ENCODE measurements around the gene LIN7B. TPM values are rescaled to one million over a fixed set of nuclear protein-coding genes. Genes with fewer than 3 reads are reported as not detected.

LIN7B gene
- total and polyA plus RNA-seq, 2 of the 8 experiments (the other 6 are each of a cell fraction or from before 2014, with no cell fraction given): 4.1 to 4.2 TPM

- Histone ChIP-seq H4K20me1 (replicated peaks in 1 of 2; ENCODE audit: control insufficient read depth in 1 of 2, insufficient read depth in 2 of 2, low read length in 2 of 2) (peaks cover 0 to 5% of the 10 kb centered on the region in 2 experiments), H3K9me3 (ENCODE audit: insufficient read depth in 2 of 2, low read depth in 1 of 2, low read length in 1 of 2) (no peaks in the 10 kb centered on the region), H3K9ac (replicated peaks in 1 of 4; ENCODE audit: extremely low read depth in 1 of 4, low read depth in 3 of 4, low read length in 3 of 4) (peak overlapping the region in 1 of 4 experiments; percentile 51; a peak in 1 of 7 replicates), H2BK20ac (ENCODE audit: low read length) (no peak overlapping the region), H2AK5ac (ENCODE audit: low read depth, low read length) (no peak overlapping the region), H3K27ac (ENCODE audit: low read depth, low read length) (no peak overlapping the region), H3K4me3 (ENCODE audit: extremely low read depth in 1 of 4, insufficient read depth in 2 of 4, low read depth in 3 of 4, low read length in 4 of 4) (peak overlapping the region; percentile 57 to 78 (median 62)), H3K4me1 (replicated peaks in 1 of 4; ENCODE audit: control insufficient read depth in 3 of 4, insufficient read depth in 4 of 4, low read length in 3 of 4) (peaks cover 0 to 4% (median 2%) of the 10 kb centered on the region in 4 experiments; a peak in 4 of 7 replicates), H3K27me3 (replicated peaks in 1 of 4; ENCODE audit: control insufficient read depth in 3 of 4, extremely low read depth in 1 of 4, insufficient read depth in 3 of 4, low read length in 3 of 4) (peaks cover 0 to 5% (median 3%) of the 10 kb centered on the region in 4 experiments; a peak in 6 of 7 replicates), H3K79me1 (ENCODE audit: low read depth, low read length) (peaks cover 2% of the 10 kb centered on the region; the same call in 1 of the 2 replicates), H3K18ac (ENCODE audit: extremely low read depth, low read length) (peak overlapping the region; percentile 60; the same call in 1 of the 2 replicates), H3K4me2 (ENCODE audit: insufficient read depth in 1 of 2, low read depth in 2 of 2, low read length in 2 of 2) (peak overlapping the region; percentile 81 to 99), H3K4ac (replicated peaks; ENCODE audit: insufficient read length, low read depth, low read length) (no peak overlapping the region), H3K23me2 (ENCODE audit: low read depth, low read length) (peaks cover 20% of the 10 kb centered on the region), H3K14ac (ENCODE audit: insufficient read length) (no peak overlapping the region), H4K91ac (replicated peaks; ENCODE audit: insufficient read length, low read length) (no peak overlapping the region), H3K36me3 (ENCODE audit: control insufficient read depth in 2 of 4, insufficient read depth in 4 of 4, low read length in 3 of 4) (no peaks in the 10 kb centered on the region), H3K23ac (ENCODE audit: insufficient read length) (no peak overlapping the region), H3K79me2 (ENCODE audit: control insufficient read depth in 1 of 2, insufficient read depth in 2 of 2, low read length in 2 of 2) (no peaks in the 10 kb centered on the region), H4K5ac (ENCODE audit: insufficient read length, low read depth, low read length) (no peak overlapping the region), H3K56ac (replicated peaks; ENCODE audit: insufficient read length, low read depth, low read length) (no peak overlapping the region), H4K8ac (ENCODE audit: extremely low read depth, insufficient read depth, low read length) (no peak overlapping the region; the same call in 1 of the 2 replicates), H2AFZ (ENCODE audit: low read length) (no peak overlapping the region), H2BK12ac (ENCODE audit: low read depth, low read length) (no peak overlapping the region), H2BK5ac (ENCODE audit: low read depth, low read length) (no peak overlapping the region; the same call in 1 of the 2 replicates), H2BK15ac (ENCODE audit: low read length) (no peak overlapping the region), H2BK120ac (replicated peaks; ENCODE audit: low read depth, low read length) (no peak overlapping the region)
- DNase-seq (ENCODE audit: low read depth in 1 of 2, low spot score in 2 of 2): peak in 1 of 2 experiments; percentile 86
- WGBS, 2 experiments (ENCODE audit: extremely low coverage in 1 of 2, insufficient coverage in 1 of 2, insufficient read length in 1 of 2, insufficient replicate concordance in 2 of 2, low coverage in 1 of 2, low lambda C conversion rate in 2 of 2, missing lambda C conversion rate in 1 of 2): 18% methylated on average over 31 of the region's 68 CpGs; no CpG with 5 or more reads in 1 of the 2 experiments
- CTCF ChIA-PET (ENCODE audit: partially characterized antibody): interaction anchor here (0.7 to 3.2 kb wide), 16 partner anchors 9 to 272 kb away, joined by 3 to 17 read pairs (median 6); no protein-coding TSS in a partner anchor
- FAIRE-seq: no peak
- POLR2A ChIA-PET (ENCODE audit: partially characterized antibody): interaction anchor here (0.9 to 7.8 kb wide), 15 partner anchors 9 to 224 kb away, joined by 3 to 67 read pairs (median 3); a partner anchor contains a TSS
- no peak for TF ChIP-seq SP4 (IDR thresholded peaks at IDR 0.05; ENCODE audit: low read length)
- no peak for TF ChIP-seq SP1 (IDR thresholded peaks at IDR 0.05; ENCODE audit: low read depth, low read length)
- TF ChIP-seq MAX (IDR thresholded peaks at IDR 0.05): peak; percentile 43; the same call in 1 of the 2 replicates
- TF ChIP-seq SIX5 (IDR thresholded peaks at IDR 0.05; ENCODE audit: low read depth, low read length): peak; percentile 78
- no peak for TF ChIP-seq TBP (IDR thresholded peaks at IDR 0.05; ENCODE audit: low read depth, low read length)
- TF ChIP-seq HDAC2 (IDR thresholded peaks at IDR 0.05; ENCODE audit: borderline replicate concordance in 1 of 2, low read depth in 2 of 2, low read length in 2 of 2): peak in 1 of 2 experiments; percentile 49; a peak in 1 of 4 replicates
- TF ChIP-seq BACH1 (IDR thresholded peaks at IDR 0.05; ENCODE audit: low read length): 0 out of 2 replicates have a peak, but pooled peaks have one; percentile 26
- peak; percentile 86; the same call in 1 of the 2 replicates for TF ChIP-seq EGR1 (IDR thresholded peaks at IDR 0.05; ENCODE audit: borderline replicate concordance, low read depth, low read length)
- no peak for TF ChIP-seq NANOG (IDR thresholded peaks at IDR 0.05; ENCODE audit: insufficient read depth, low read depth, low read length, poor library complexity, severe bottlenecking)
- TF ChIP-seq GTF2F1 (IDR thresholded peaks at IDR 0.05; ENCODE audit: borderline replicate concordance, low read depth, low read length): no peak
- 0 out of 2 replicates have a peak, but pooled peaks have one; percentile 25 for TF ChIP-seq CHD2 (IDR thresholded peaks at IDR 0.05; ENCODE audit: low read length)
Observed at GRCh38 chr19:49114630-49115363, 627 bp downstream of the LIN7B start.
